ENCODE measurements around the gene PRAMEF6.
"Not testable (repeated sequence)": the region's sequence is repeated elsewhere in the genome, so short reads cannot be mapped to it uniquely, and the experiment has no call there.

PRAMEF6 gene

GRCh38 chr1:12947480-12947879, at the start of gene PRAMEF6:
Gene PRAMEF6 (minus strand): TSS chr1:12947580. CDS start chr1:12942518, 5,062 bp downstream.
- DNase-seq (ENCODE audit: low read depth, low spot score): not testable (repeated sequence)

GRCh38 chr1:12924368-12924767, 23.0 kb downstream of the PRAMEF6 start:
- not testable (repeated sequence) for DNase-seq (ENCODE audit: low read depth, low spot score)

GRCh38 chr1:12921749-12922148, 25.6 kb downstream of the PRAMEF6 start:
- DNase-seq (ENCODE audit: low read depth, low spot score): not testable (repeated sequence)

GRCh38 chr1:12916310-12916709, 31.1 kb downstream of the PRAMEF6 start, which contains the start of gene PRAMEF7:
Gene PRAMEF7 (plus strand): TSS chr1:12916610. CDS start chr1:12917693, 1,083 bp downstream.
- DNase-seq (ENCODE audit: low read depth, low spot score): not testable (repeated sequence)

- DNase-seq (ENCODE audit: low read depth, low spot score): not testable (repeated sequence)
Observed at GRCh38 chr1:12903793-12904572, 43.4 kb downstream of the PRAMEF6 start.

GRCh38 chr1:12899186-12899585, 48.2 kb downstream of the PRAMEF6 start:
- DNase-seq (ENCODE audit: low read depth, low spot score): not testable (repeated sequence)

GRCh38 chr1:12898170-12898569, 49.2 kb downstream of the PRAMEF6 start, which contains the start of gene PRAMEF10:
Gene PRAMEF10 (minus strand): TSS chr1:12898270. CDS start chr1:12895847, 2,423 bp downstream.
- DNase-seq (ENCODE audit: low read depth, low spot score): not testable (repeated sequence)
